ENCODE data around the gene ZIC2. TPM values are rescaled to one million over a fixed set of nuclear protein-coding genes. Genes with fewer than 3 reads are reported as not detected.

Gene ZIC2
- total RNA-seq, 1 experiment from 2014 or later, result 426 TPM

GRCh38 chr13:99983499-99984401, 2.2 kb downstream of the ZIC2 start:
- Histone ChIP-seq H4K5ac (ENCODE audit: insufficient read length, low read depth, low read length) (no peak overlapping the region), H2BK5ac (ENCODE audit: insufficient read length, low read length) (no peak overlapping the region), H3K23ac (ENCODE audit: insufficient read length, low read depth, low read length) (no peak overlapping the region), H3K27me3 (ENCODE audit: insufficient read depth, low read length) (peaks cover 12% of the 10 kb centered on the region; the same call in 1 of the 2 replicates), H3K79me1 (ENCODE audit: insufficient read depth, low read depth, low read length, poor library complexity, severe bottlenecking) (peaks cover 3% of the 10 kb centered on the region), H3K4me2 (ENCODE audit: insufficient read depth, insufficient read length, low read length) (peak overlapping the region; percentile 86), H3K9me3 (ENCODE audit: control insufficient read depth, low read depth, low read length) (no peaks in the 10 kb centered on the region), H3K18ac (ENCODE audit: insufficient read length, low read depth, low read length) (no peak overlapping the region), H3K14ac (ENCODE audit: insufficient read depth, low read length) (peak overlapping the region; percentile 39; the same call in 1 of the 2 replicates), H2AK5ac (ENCODE audit: insufficient read length, low read length) (no peak overlapping the region), H3K4ac (ENCODE audit: low read depth, low read length) (no peak overlapping the region), H2AFZ (ENCODE audit: low read length) (no peak overlapping the region), H2BK12ac (ENCODE audit: insufficient read length, low read depth, low read length) (no peak overlapping the region), H2BK15ac (ENCODE audit: low read depth, low read length) (no peak overlapping the region), H2BK120ac (ENCODE audit: low read depth, low read length, poor library complexity, severe bottlenecking) (no peak overlapping the region), H3K23me2 (ENCODE audit: insufficient read length, low read depth, low read length, poor library complexity, severe bottlenecking) (peaks cover 44% of the 10 kb centered on the region), H4K20me1 (ENCODE audit: control insufficient read depth, insufficient read depth, insufficient read length) (no peaks in the 10 kb centered on the region), H3K79me2 (ENCODE audit: insufficient read depth, low read length) (peaks cover 25% of the 10 kb centered on the region), H3K27ac (ENCODE audit: insufficient read length, low read depth, low read length) (no peak overlapping the region), H3K4me1 (ENCODE audit: insufficient read depth, low read length) (no peaks in the 10 kb centered on the region; the same call in none of the 2 replicates), H3T11ph (ENCODE audit: low read length) (no peak overlapping the region), H3K56ac (ENCODE audit: insufficient read length, low read depth, low read length) (no peak overlapping the region), H3K9ac (ENCODE audit: extremely low read depth, insufficient read length, low read length) (peak overlapping the region; percentile 84), H4K91ac (ENCODE audit: insufficient read length, low read depth, low read length) (no peak overlapping the region), H2BK20ac (ENCODE audit: low read depth, low read length, poor library complexity, severe bottlenecking) (no peak overlapping the region), H4K8ac (replicated peaks; ENCODE audit: insufficient read length, low read depth, low read length) (no peak overlapping the region)
- H3K27me3 Mint-ChIP-seq (ENCODE audit: low read depth), result peaks cover 39% of the 10 kb centered on the region
- peaks cover 38 to 48% (median 47%) of the 10 kb centered on the region in 3 experiments for H3K36me3 Mint-ChIP-seq (ENCODE audit: insufficient read depth in 1 of 3, low read depth in 3 of 3)
- peak overlapping the region; percentile 91 to 97 (median 97) for H3K27ac Mint-ChIP-seq
- peaks cover 26 to 27% of the 10 kb centered on the region in 2 experiments for H3K9me3 Mint-ChIP-seq
- H3K4me3 Mint-ChIP-seq, result peak overlapping the region; percentile 94 to 98
- H3K4me1 Mint-ChIP-seq, result peaks cover 30 to 38% of the 10 kb centered on the region in 2 experiments
- DNase-seq, result peak; percentile 39
- no peak for TF ChIP-seq CTCF (conservative IDR thresholded peaks at IDR 0.05)
- no CpG with 5 or more reads among the region's 42 CpGs for WGBS (ENCODE audit: extremely low coverage, insufficient read length, low lambda C conversion rate)

Measured in H9 (cell line).